Breast epithelium (tissue), 4 donors: ENCODE measurements around the gene SP100. TPM values are rescaled to one million over a fixed set of nuclear protein-coding genes. Genes with fewer than 3 reads are reported as not detected.

Experiments used
- DNase-seq, 2 donors: peaks; one replicate each; pipeline ENCODE4 v3.0.0-alpha.2; 2019; ENCODE audit warnings: low spot score in 2 of 2
- H3K27ac ChIP-seq, 2 donors: fragments of 200-600 bp; sonication (generic) in 1 of 2; one replicate each; pipeline ENCODE4 v1.5.1; 2016 to 2019; ENCODE audit warnings: mild to moderate bottlenecking in 1 of 2
- H3K27me3 ChIP-seq, 2 donors: fragments of 200-600 bp; sonication (generic) in 1 of 2; one replicate each; pipeline versions ENCODE4 v1.5.1 to v1.6.0; 2017 to 2019; ENCODE audit warnings: control low read depth in 1 of 2, mild to moderate bottlenecking in 1 of 2
- H3K36me3 ChIP-seq: fragments of 200-600 bp; one replicate; pipeline ENCODE4 v1.5.1; 2019
- H3K4me1 ChIP-seq, 2 donors: fragments of 200-600 bp; sonication (generic); one replicate each; pipeline ENCODE4 v1.5.1; 2016 to 2019; ENCODE audit warnings: control low read depth in 1 of 2
- H3K4me3 ChIP-seq, 3 donors: fragments of 200-600 bp; sonication (generic); 1 replicate in 2 of 3; 2 replicates in 1 of 3; pipeline ENCODE4 v1.5.1; 2016 to 2019; ENCODE audit warnings: mild to moderate bottlenecking in 3 of 3, moderate library complexity in 2 of 3
- H3K9me3 ChIP-seq, 2 donors: fragments of 200-600 bp; sonication (generic) in 1 of 2; one replicate each; pipeline ENCODE4 v1.5.1; 2016 to 2019; ENCODE audit warnings: control low read depth in 1 of 2
- POLR2A ChIP-seq: fragments of 450-650 bp; IDR thresholded peaks from one replicate; pipeline ENCODE4 v1.6.1; 2016; ENCODE audit warnings: antibody characterized with exemption, mild to moderate bottlenecking, moderate library complexity
- POLR2AphosphoS5 ChIP-seq, 3 donors: sonication (generic); formaldehyde crosslinking; IDR thresholded peaks; one replicate each; pipeline ENCODE4 v1.6.1; 2017; ENCODE audit warnings: antibody characterized with exemption in 3 of 3
- intact Hi-C: fragments of 100-400 bp; cut with DNase I; formaldehyde crosslinking; loops from one replicate; pipeline ENCODE4 v1.15.1; 2023; ENCODE audit warnings: low total_unique reads
- total RNA-seq, 3 donors: library from RNA; depleted of rRNA; stranded (reverse); fragments of >200 nt; gene quantifications; one replicate each; pipeline ENCODE4 v1.1.0, GENCODE V29; 2016
- TF ChIP-seq, protein P1 (sequence below), 3 donors: fragments of 450-650 bp; IDR thresholded peaks; one replicate each; pipeline ENCODE4 v1.5.1; 2016 to 2017; ENCODE audit warnings: antibody characterized with exemption in 3 of 3, mild to moderate bottlenecking in 3 of 3, moderate library complexity in 3 of 3

SP100 gene
- total RNA-seq, 3 donors from 2014 or later: 128 to 157 (median 152) TPM

GRCh38 chr2:230569298-230569697 is 153.3 kb downstream of the SP100 start:
- no peaks in the 10 kb centered on the region for H3K27me3 ChIP-seq
- H3K4me3 ChIP-seq: no peak overlapping the region
- no peak overlapping the region for H3K27ac ChIP-seq
- intact Hi-C loops: no loop called here
- TF ChIP-seq POLR2A (no peak), POLR2AphosphoS5 (IDR thresholded peaks at IDR 0.05) (no peak)
- TF ChIP-seq, protein P1, sequence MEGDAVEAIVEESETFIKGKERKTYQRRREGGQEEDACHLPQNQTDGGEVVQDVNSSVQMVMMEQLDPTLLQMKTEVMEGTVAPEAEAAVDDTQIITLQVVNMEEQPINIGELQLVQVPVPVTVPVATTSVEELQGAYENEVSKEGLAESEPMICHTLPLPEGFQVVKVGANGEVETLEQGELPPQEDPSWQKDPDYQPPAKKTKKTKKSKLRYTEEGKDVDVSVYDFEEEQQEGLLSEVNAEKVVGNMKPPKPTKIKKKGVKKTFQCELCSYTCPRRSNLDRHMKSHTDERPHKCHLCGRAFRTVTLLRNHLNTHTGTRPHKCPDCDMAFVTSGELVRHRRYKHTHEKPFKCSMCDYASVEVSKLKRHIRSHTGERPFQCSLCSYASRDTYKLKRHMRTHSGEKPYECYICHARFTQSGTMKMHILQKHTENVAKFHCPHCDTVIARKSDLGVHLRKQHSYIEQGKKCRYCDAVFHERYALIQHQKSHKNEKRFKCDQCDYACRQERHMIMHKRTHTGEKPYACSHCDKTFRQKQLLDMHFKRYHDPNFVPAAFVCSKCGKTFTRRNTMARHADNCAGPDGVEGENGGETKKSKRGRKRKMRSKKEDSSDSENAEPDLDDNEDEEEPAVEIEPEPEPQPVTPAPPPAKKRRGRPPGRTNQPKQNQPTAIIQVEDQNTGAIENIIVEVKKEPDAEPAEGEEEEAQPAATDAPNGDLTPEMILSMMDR (IDR thresholded peaks at IDR 0.05): no peak
- no peaks in the 10 kb centered on the region for H3K4me1 ChIP-seq
- H3K9me3 ChIP-seq: peaks cover 0 to 11% of the 10 kb centered on the region in 2 donors
- DNase-seq: no peak
- no peaks in the 10 kb centered on the region for H3K36me3 ChIP-seq

DNA sequence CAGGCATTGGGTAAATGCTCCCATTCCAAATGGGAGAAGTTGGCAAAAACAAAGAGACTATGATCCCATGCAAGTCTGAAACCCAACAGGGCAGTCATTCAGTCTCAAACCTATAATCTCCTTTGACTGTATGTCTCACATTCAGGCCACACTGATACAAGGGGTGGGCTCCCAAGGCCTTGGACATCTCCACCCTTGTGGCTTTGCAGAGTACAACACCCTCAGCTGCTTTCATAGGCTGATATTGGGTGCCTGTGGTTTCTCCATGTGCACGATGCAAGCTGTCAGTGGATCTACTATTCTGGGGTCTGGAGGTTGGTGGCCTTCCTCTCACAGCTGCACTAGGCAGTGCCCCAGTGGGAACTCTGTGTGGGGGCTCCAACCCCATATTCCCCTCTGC is 155.0 kb downstream of the SP100 start:
- H3K27ac ChIP-seq: no peak overlapping the region
- H3K27me3 ChIP-seq: no peaks in the 10 kb centered on the region
- H3K9me3 ChIP-seq: peaks cover 0 to 17% of the 10 kb centered on the region in 2 donors
- intact Hi-C loops: no loop called here
- no peaks in the 10 kb centered on the region for H3K4me1 ChIP-seq
- H3K4me3 ChIP-seq: no peak overlapping the region
- no peak for DNase-seq
- TF ChIP-seq, protein P1 (IDR thresholded peaks at IDR 0.05): no peak
- no peak for TF ChIP-seq POLR2AphosphoS5 (IDR thresholded peaks at IDR 0.05)
- TF ChIP-seq POLR2A: no peak
- no peaks in the 10 kb centered on the region for H3K36me3 ChIP-seq

- H3K4me3 ChIP-seq: no peak overlapping the region
- peaks cover 0 to 4% of the 10 kb centered on the region in 2 donors for H3K27me3 ChIP-seq
- peaks cover 0 to 17% of the 10 kb centered on the region in 2 donors for H3K9me3 ChIP-seq
- no peak for DNase-seq
- H3K36me3 ChIP-seq: no peaks in the 10 kb centered on the region
- H3K27ac ChIP-seq: no peak overlapping the region
- H3K4me1 ChIP-seq: no peaks in the 10 kb centered on the region
- intact Hi-C loops: no loop called here
- TF ChIP-seq POLR2A: no peak
- TF ChIP-seq, protein P1 (IDR thresholded peaks at IDR 0.05): no peak
- no peak for TF ChIP-seq POLR2AphosphoS5 (IDR thresholded peaks at IDR 0.05)
Observed at GRCh38 chr2:230575642-230576324, 159.8 kb downstream of the SP100 start.

GRCh38 chr2:230577114-230577513 is 161.1 kb downstream of the SP100 start:
- TF ChIP-seq POLR2A (no peak), POLR2AphosphoS5 (IDR thresholded peaks at IDR 0.05) (no peak)
- TF ChIP-seq, protein P1 (IDR thresholded peaks at IDR 0.05): no peak
- Histone ChIP-seq H3K36me3 (no peaks in the 10 kb centered on the region), H3K27ac (no peak overlapping the region), H3K9me3 (peaks cover 0 to 12% of the 10 kb centered on the region in 2 donors), H3K4me3 (no peak overlapping the region), H3K27me3 (peaks cover 0 to 4% of the 10 kb centered on the region in 2 donors), H3K4me1 (no peaks in the 10 kb centered on the region)
- no peak for DNase-seq
- intact Hi-C loops: no loop called here

- Histone ChIP-seq H3K27me3 (peaks cover 0 to 4% of the 10 kb centered on the region in 2 donors), H3K4me3 (no peak overlapping the region), H3K36me3 (no peaks in the 10 kb centered on the region), H3K9me3 (peaks cover 0 to 12% of the 10 kb centered on the region in 2 donors), H3K4me1 (no peaks in the 10 kb centered on the region), H3K27ac (no peak overlapping the region)
- no peak for DNase-seq
- no peak for TF ChIP-seq POLR2A
- TF ChIP-seq, protein P1 (IDR thresholded peaks at IDR 0.05): no peak
- no peak for TF ChIP-seq POLR2AphosphoS5 (IDR thresholded peaks at IDR 0.05)
- intact Hi-C loops: no loop called here
Observed at GRCh38 chr2:230578106-230578505, 162.1 kb downstream of the SP100 start.
